GM12891 (cell line): Measurements from ENCODE around the gene CCDC73.

ENCODE experiments used
- PAX5 ChIP-seq: IDR thresholded peaks from 2 replicates; pipeline ENCODE4 v1.6.1; 2011; ENCODE audit warnings: low read length, moderate library complexity, mild to moderate bottlenecking; ENCODE audit not compliant: insufficient read depth, severe bottlenecking
- POLR2A ChIP-seq: IDR thresholded peaks from 2 replicates; pipeline ENCODE4 v1.6.1; 2011; ENCODE audit warnings: low read depth, low read length, control low read depth
- POLR2AphosphoS5 ChIP-seq: IDR thresholded peaks from 2 replicates; pipeline ENCODE4 v1.6.1; 2011; ENCODE audit warnings: low read depth, low read length, control low read depth
- POU2F2 ChIP-seq: IDR thresholded peaks from 2 replicates; pipeline ENCODE4 v1.6.1; 2011; ENCODE audit warnings: low read depth, mild to moderate bottlenecking, control low read depth, low read length, moderate library complexity
- SPI1 ChIP-seq: IDR thresholded peaks from 2 replicates; pipeline ENCODE4 v1.6.1; 2011; ENCODE audit warnings: low read depth, low read length, control low read depth
- TAF1 ChIP-seq: IDR thresholded peaks from 2 replicates; pipeline ENCODE4 v1.6.1; 2011; ENCODE audit warnings: low read depth, low read length, control low read depth

- TF ChIP-seq SPI1, result no peak
- TF ChIP-seq POLR2A, result no peak
- no peak for TF ChIP-seq TAF1
- no peak for TF ChIP-seq POLR2AphosphoS5
- TF ChIP-seq POU2F2, result no peak
- TF ChIP-seq PAX5, result no peak
These were observed 27.1 kb upstream of the CCDC73 start for GRCh38 chr11:32821517-32821916.
